Smooth muscle cell of trachea (primary cell): Measurements from ENCODE around the gene GPR119. TPM values are rescaled to one million over a fixed set of nuclear protein-coding genes. Genes with fewer than 3 reads are reported as not detected.

Experiments used
- total RNA-seq: library from RNA; depleted of rRNA; stranded (reverse); fragments of >200 nt; gene quantifications from 2 replicates; pipeline ENCODE4 v1.2.1, GENCODE V29; 2014

The GPR119 gene
- not detected in 2 replicates for total RNA-seq

DNA sequence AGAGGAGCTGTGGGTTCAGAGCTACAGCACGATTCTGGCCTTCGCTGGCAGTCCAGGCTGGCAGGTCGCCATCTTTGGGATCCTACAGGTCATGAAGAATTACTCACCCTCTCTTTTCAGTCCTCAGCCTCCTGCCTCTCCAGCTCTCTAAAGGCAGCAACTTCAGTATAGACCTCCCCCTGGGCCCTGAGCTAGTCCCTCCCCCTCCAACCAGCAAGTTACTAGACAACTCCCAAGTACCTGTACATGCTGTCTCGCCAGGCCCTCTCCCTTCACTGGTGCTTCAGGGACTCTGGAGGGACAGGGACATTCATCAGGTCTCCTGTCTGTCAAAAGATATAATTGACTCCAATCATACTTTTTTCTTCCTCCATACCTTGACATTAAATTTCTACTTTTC is at the start of gene GPR119:
Gene GPR119, minus strand, starts transcription at position 155 of the 400 bp plus-strand sequence. CDS start 227 bp downstream, outside the sequence.

GRCh38 chrX:130401415-130402207 is 16.1 kb upstream of the GPR119 start, which contains the start of gene RBMX2:
Gene RBMX2, plus strand, starts transcription at chrX:130401987. Its CDS starts 46 bp downstream, at chrX:130402033.

DNA sequence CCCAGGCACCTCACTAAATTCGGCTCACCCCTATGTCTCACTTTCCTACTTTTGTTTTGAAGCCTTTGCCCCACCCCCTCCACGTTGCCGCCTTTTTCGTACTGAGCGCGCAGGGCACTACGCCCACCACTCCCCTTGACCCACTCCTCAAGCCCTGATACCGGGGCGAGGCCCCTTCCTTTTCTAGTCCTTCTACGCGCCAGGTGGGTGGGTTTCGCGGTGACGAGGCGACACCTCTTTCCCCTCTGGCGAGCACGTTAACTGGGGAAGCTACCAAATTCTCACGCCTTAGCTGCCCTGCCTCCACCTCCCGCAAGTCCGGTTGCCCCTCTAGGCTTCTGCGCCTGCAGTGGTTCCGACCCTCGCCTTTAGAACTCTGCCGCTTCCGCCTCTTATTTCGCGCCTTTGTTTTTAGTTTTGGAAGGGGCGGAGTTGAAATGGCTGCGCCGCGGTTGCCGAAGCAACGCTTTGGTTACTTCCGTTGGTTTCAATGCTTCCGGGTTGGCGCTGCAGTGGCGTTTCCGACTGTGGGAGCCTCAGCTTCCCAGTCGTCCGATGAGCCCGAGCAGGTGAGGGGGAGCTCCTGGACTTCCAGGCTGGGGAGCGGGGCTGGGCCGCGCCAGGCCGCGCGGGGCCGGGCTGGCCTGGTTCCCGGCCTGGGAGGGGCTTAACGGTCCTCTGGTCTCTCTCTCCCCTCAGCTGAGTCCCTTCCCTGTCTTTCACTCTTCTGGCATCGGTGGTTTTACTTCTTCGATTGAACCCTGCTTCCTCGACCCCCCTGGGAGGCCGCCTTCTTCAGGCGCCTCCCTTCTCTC is 45.9 kb downstream of the GPR119 start, which contains the start of gene SLC25A14:
Gene SLC25A14, plus strand, starts transcription at position 512 of the 815 bp plus-strand sequence. CDS start 360 bp downstream, outside the sequence.

Other genes starting within 250 kb of the GPR119 start
- 16.7 and 23.9 TPM in 2 replicates for gene AIFM1, start 219.8 kb downstream of the GPR119 start, total RNA-seq
- gene RAB33A, start 213.7 kb downstream of the GPR119 start, total RNA-seq, result 1.3 and 3.8 TPM in 2 replicates
- 3.6 and 4.8 TPM in 2 replicates for gene ZNF280C, start 116.8 kb downstream of the GPR119 start, total RNA-seq
- gene SLC25A14, start 45.8 kb downstream of the GPR119 start, total RNA-seq, result 9.3 and 18.0 TPM in 2 replicates
- gene RBMX2, start 16.3 kb upstream of the GPR119 start, total RNA-seq, result 20.5 and 23.9 TPM in 2 replicates